DOHH2 (cell line): ENCODE results near the gene NBAS.

ENCODE experiments used
- H3F3A ChIP-seq: fragments of 200-600 bp; sonication (generic), shearing (Covaris generic); 2 replicates; pipeline ENCODE4 v1.6.0; 2016; ENCODE audit warnings: antibody characterized with exemption, mild to moderate bottlenecking; ENCODE audit not compliant: control insufficient read depth, insufficient read depth
- H3K27ac ChIP-seq: fragments of 200-600 bp; sonication (generic); 2 replicates; pipeline ENCODE4 v1.5.1; 2014; ENCODE audit warnings: low read depth, mild to moderate bottlenecking, low read length, moderate library complexity
- H3K27me3 ChIP-seq: fragments of 200-600 bp; sonication (generic); 2 replicates; pipeline ENCODE4 v1.6.1; 2014; ENCODE audit warnings: mild to moderate bottlenecking, low read length, mixed read lengths; ENCODE audit not compliant: control insufficient read depth
- H3K36me3 ChIP-seq: fragments of 200-600 bp; sonication (generic); 2 replicates; pipeline ENCODE4 v1.6.1; 2014; ENCODE audit warnings: mild to moderate bottlenecking, low read length, moderate library complexity, mixed read lengths; ENCODE audit not compliant: control insufficient read depth
- H3K4me1 ChIP-seq: fragments of 200-600 bp; sonication (generic); 2 replicates; pipeline ENCODE4 v1.6.1; 2014; ENCODE audit warnings: mild to moderate bottlenecking, low read length, mixed read lengths; ENCODE audit not compliant: control insufficient read depth
- H3K4me2 ChIP-seq: fragments of 200-600 bp; sonication (generic); 2 replicates; pipeline ENCODE4 v1.6.0; 2014; ENCODE audit warnings: mild to moderate bottlenecking, low read length, moderate library complexity
- H3K4me3 ChIP-seq: fragments of 200-600 bp; sonication (generic); 2 replicates; pipeline ENCODE4 v1.5.1; 2014; ENCODE audit warnings: mild to moderate bottlenecking, low read length, mixed read lengths
- H3K79me2 ChIP-seq: fragments of 200-600 bp; sonication (generic); 2 replicates; pipeline ENCODE4 v1.6.1; 2014; ENCODE audit warnings: mild to moderate bottlenecking, low read length, mixed read lengths; ENCODE audit not compliant: control insufficient read depth
- H3K9me2 ChIP-seq: fragments of 200-600 bp; sonication (generic); replicated peaks from 2 replicates; pipeline ENCODE4 v1.6.1; 2014; ENCODE audit warnings: mild to moderate bottlenecking, low read length, mixed read lengths; ENCODE audit not compliant: control insufficient read depth
- H3K9me3 ChIP-seq: fragments of 200-600 bp; sonication (generic); 2 replicates; pipeline ENCODE4 v1.6.1; 2014; ENCODE audit warnings: antibody characterized with exemption, low read length, mixed read lengths; ENCODE audit not compliant: control insufficient read depth, insufficient read depth
- H4K20me1 ChIP-seq: fragments of 200-600 bp; sonication (generic); 2 replicates; pipeline ENCODE4 v1.6.0; 2014; ENCODE audit warnings: low read depth, mild to moderate bottlenecking, antibody characterized with exemption, low read length, moderate library complexity; ENCODE audit not compliant: control insufficient read depth, insufficient read depth
- CTCF ChIP-seq: fragments of 200-600 bp; sonication (generic); IDR thresholded peaks from one replicate; pipeline ENCODE4 v1.5.1; 2014; ENCODE audit warnings: antibody characterized with exemption, mild to moderate bottlenecking, low read depth, low read length; ENCODE audit not compliant: poor library complexity, severe bottlenecking
- EZH2phosphoT487 ChIP-seq: fragments of 200-600 bp; sonication (generic); IDR thresholded peaks from 2 replicates; pipeline ENCODE4 v1.6.1; 2017; ENCODE audit warnings: borderline replicate concordance, mild to moderate bottlenecking, antibody characterized with exemption, low read length, moderate library complexity, mixed read lengths

The NBAS gene

GRCh38 chr2:15176604-15177003 lies 384.5 kb downstream of the NBAS start:
- no peaks in the 10 kb centered on the region for H3K9me3 ChIP-seq
- H3K79me2 ChIP-seq: no peaks in the 10 kb centered on the region
- H3K4me3 ChIP-seq: no peak overlapping the region
- no peaks in the 10 kb centered on the region for H3K4me1 ChIP-seq
- H3K27me3 ChIP-seq: no peaks in the 10 kb centered on the region
- no peaks in the 10 kb centered on the region for H3F3A ChIP-seq
- no peak for TF ChIP-seq CTCF
- no peak for TF ChIP-seq EZH2phosphoT487
- no peak overlapping the region for H3K27ac ChIP-seq
- H3K4me2 ChIP-seq: no peak overlapping the region
- H3K9me2 ChIP-seq: no peaks in the 10 kb centered on the region
- no peaks in the 10 kb centered on the region for H3K36me3 ChIP-seq
- no peaks in the 10 kb centered on the region for H4K20me1 ChIP-seq

- TF ChIP-seq CTCF (no peak), EZH2phosphoT487 (no peak)
- Histone ChIP-seq H3K4me1 (no peaks in the 10 kb centered on the region), H3K27me3 (no peaks in the 10 kb centered on the region), H3F3A (no peaks in the 10 kb centered on the region), H3K9me3 (no peaks in the 10 kb centered on the region), H3K4me2 (no peak overlapping the region), H3K36me3 (no peaks in the 10 kb centered on the region), H3K4me3 (no peak overlapping the region), H3K9me2 (no peaks in the 10 kb centered on the region), H3K27ac (no peak overlapping the region), H4K20me1 (no peaks in the 10 kb centered on the region), H3K79me2 (no peaks in the 10 kb centered on the region)
These were observed 386.6 kb downstream of the NBAS start for GRCh38 chr2:15174567-15174966.

GRCh38 chr2:15173501-15173900 lies 387.6 kb downstream of the NBAS start:
- TF ChIP-seq EZH2phosphoT487: no peak
- TF ChIP-seq CTCF: no peak
- no peaks in the 10 kb centered on the region for H4K20me1 ChIP-seq

GRCh38 chr2:15172825-15173224 lies 388.3 kb downstream of the NBAS start:
- no peaks in the 10 kb centered on the region for H3K4me1 ChIP-seq
- no peaks in the 10 kb centered on the region for H4K20me1 ChIP-seq
- no peak overlapping the region for H3K27ac ChIP-seq
- no peaks in the 10 kb centered on the region for H3F3A ChIP-seq
- no peaks in the 10 kb centered on the region for H3K9me3 ChIP-seq
- H3K36me3 ChIP-seq: no peaks in the 10 kb centered on the region
- no peak overlapping the region for H3K4me3 ChIP-seq
- TF ChIP-seq CTCF (no peak), EZH2phosphoT487 (no peak)
- no peaks in the 10 kb centered on the region for H3K9me2 ChIP-seq
- H3K4me2 ChIP-seq: no peak overlapping the region
- H3K27me3 ChIP-seq: no peaks in the 10 kb centered on the region
- H3K79me2 ChIP-seq: no peaks in the 10 kb centered on the region

More at GRCh38 chr2:15173501-15173900, 387.6 kb downstream of the NBAS start:
- H3F3A ChIP-seq: no peaks in the 10 kb centered on the region
- H3K4me3 ChIP-seq: no peak overlapping the region
- no peaks in the 10 kb centered on the region for H3K79me2 ChIP-seq
- no peaks in the 10 kb centered on the region for H3K27me3 ChIP-seq
- no peak overlapping the region for H3K27ac ChIP-seq
- H3K36me3 ChIP-seq: no peaks in the 10 kb centered on the region
- H3K4me1 ChIP-seq: no peaks in the 10 kb centered on the region
- no peaks in the 10 kb centered on the region for H3K9me3 ChIP-seq
- H3K4me2 ChIP-seq: no peak overlapping the region
- H3K9me2 ChIP-seq: no peaks in the 10 kb centered on the region
